Stimulated activated naive CD4-positive, alpha-beta T cell (primary cell): ENCODE data around the gene CEP85.

Source experiments
- DNase-seq, 6 experiments: peaks; one replicate each; lab custom pipeline; 2025; lab: John Stamatoyannopoulos, UW

CEP85 gene

DNA sequence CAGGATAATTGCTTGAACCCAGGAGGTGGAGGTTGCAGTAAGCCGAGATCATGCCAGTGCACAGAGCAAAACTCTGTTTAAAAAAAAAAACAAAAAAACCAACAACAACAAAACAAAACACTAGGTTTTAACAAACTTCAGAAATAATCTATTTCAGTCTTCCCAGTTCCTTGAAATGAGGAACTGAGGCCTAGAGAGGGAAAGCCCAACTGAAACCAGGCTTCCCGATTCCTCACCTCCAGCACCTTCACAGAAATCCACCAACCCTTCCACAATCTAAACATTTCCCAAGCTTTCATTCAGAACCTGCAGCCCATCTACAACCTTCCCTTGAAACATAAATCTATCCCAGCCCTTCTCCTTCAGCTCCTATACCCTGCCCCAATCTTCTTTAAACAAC is 83.1 kb downstream of the CEP85 start:
- DNase-seq: no peak

DNA sequence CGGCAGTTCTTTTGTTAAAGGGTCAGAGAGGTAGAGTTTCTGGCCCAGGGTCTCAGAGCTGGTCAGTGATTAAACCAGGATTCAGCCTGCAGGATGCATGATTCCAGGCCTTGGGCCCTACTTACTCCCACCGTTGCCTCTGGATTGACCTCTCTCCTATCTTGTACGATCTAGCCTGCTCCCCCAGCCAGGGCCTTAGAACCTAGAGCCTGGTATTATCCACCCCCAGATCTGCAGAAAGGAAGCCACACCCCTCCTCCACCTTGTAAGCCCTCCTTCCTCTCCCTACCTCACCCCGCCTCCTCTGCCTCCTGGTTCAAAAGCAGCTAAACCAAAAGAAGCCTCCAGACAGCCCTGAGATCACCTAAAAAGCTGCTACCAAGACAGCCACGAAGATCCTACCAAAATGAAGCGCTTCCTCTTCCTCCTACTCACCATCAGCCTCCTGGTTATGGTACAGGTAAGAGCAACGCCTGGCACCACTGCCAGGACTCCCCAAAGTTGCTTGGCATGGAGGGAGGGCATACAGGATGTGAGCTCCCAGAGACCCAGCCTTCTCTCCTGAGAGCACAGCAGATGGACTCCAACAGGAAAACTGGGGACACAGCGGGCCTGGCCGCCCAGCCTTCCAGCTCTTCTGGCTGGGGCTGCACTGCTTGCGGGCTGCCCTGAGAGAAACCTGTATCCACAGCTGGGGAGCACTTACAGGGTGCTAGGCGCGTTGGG is 83.8 kb downstream of the CEP85 start, which contains the start of gene CD52:
TSS of gene CD52 (plus strand) at position 347 of the 726 bp plus-strand sequence. CDS start at position 407, 60 bp downstream.
- peak; percentile 61 to 82 (median 74) for DNase-seq

DNA sequence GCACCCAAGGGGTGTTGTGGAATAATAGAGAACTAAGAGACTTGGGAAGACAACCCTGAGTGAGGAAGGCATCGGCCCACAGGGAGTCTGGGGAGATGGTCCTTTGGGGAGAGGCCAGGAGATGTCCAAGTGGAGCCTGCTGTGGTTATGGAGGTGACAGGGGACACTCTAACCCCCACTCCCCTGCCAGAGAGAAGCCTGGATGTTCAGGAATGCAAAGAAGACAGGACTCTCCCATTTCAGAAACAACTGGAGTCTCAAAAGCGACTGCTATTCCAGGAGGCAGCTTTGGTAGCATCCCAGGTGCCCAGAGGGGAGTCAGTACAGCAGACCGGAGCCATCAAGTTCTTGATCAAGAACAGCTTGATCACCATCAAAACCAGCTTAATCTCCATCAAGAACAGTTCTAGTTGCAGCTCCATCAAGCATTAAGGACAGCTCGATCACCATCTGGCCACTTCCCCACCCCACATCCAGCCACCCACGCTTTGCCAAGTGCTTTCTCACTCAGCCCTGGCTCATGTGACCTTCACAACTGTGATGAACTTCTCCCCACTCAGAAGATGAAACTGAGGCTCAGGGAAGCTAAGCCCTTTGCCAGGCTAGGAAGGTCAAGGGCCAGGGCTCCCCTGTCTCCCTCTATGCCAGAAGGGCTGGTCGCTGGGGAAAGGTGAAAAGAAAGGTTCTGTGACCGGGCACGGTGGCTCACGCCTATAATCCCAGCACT is 84.5 kb downstream of the CEP85 start:
- no peak for DNase-seq

DNA sequence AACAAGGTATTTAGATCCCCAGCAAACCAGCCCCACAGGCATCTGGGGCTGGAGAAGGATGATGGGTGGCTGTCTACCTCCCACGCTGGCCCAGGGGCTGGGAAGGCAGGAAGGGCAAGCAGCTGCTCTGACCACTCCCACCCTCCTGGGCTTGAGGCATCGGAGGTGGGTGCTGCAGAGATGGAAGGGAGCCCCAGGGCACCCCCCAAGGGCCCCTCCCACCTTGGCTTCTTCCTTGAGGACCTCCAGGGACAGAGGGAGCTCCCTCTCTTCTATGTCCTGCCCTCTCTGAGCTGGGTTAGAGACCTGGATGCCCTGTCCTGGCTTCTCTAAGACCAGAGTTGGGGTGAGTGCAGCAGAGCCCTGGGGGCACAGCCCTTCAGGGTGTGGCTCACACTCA is 86.9 kb downstream of the CEP85 start:
- DNase-seq: no peak

DNA sequence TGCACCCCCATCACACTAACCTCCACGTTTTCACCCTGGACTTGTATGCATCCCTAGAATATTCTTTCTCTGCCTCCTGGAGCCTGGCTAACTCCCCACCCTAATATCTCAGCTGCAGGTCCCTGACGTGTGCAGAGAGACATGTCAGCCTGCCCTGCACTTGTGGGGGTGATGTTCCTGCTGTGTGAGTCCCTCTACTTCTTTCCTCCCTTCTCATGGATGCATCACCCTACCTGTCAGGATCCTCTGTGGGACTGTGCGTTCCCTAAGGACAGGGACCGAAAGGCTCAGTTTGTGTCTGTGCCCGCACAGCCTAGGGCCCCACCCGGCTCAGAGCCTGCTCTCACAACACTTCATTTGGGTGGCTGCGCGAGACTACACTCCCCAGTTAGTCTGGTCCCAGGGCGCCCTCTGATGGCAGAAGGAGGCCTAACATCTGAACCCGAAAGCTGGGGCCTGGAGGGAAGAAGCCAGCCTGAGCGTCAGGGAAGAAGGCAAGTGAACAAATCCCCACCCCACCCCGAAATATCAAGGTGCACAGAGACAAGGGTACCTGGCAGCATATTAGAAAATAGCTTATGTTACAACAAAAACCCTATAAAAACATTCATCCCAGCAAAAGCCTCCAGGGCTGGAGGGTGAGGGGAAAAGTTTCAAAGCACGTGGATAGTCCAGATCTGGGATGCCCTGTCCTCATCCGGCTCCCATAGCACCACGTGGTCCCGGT is 87.5 kb downstream of the CEP85 start:
- DNase-seq: peak; percentile 81 to 95 (median 92)

DNA sequence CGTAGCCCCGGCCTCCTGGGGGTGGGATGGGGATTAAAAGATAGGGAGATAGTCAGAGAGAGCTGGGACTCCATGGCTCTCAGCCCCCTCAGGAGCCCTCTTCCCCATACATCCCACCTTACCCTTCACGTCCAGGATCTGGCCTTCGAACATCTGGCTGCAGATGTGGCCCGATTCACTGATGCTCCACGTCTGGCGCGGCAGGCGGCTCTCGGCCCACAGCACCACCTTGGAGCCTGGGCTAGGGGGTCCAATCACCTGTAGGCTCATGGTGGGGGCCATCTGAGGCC is 88.0 kb downstream of the CEP85 start:
- DNase-seq: no peak

DNA sequence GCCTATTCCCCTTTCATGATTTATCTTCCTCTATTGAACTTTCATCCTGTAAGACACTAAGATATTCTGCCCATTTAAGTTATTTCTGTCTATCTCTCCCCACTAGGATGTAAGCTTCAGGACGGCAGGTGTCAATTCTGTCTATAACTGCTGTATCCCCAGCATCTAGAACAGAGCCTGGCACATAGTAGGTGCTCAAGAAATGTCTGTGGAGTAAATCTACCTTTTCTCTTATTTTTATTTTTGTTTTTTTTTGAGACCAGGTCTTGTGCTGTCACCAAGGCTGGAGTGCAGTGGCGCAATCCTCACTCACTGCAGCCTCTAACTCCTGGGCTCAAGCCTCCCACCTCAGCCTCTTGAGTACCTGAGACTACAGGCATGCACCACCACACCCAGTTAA is 89.4 kb downstream of the CEP85 start:
- no peak for DNase-seq

DNA sequence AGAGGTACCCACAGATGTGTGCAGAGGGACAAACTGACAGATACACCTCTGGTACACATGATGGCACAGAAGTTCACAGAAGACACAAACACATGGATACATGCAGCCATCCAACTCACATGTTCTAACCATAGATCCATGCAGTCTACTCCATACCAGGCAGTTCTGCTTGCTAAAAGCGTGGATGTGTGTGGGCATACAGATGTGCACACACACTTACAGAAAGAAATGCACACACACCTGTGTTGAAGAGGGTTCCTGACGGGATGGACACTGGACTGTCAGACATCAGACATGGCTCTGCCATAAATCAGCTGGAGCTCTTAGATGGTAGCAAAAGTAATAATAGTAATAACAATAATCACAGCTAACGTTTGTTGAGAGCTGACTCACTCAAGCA is 90.5 kb downstream of the CEP85 start:
- no peak for DNase-seq

DNA sequence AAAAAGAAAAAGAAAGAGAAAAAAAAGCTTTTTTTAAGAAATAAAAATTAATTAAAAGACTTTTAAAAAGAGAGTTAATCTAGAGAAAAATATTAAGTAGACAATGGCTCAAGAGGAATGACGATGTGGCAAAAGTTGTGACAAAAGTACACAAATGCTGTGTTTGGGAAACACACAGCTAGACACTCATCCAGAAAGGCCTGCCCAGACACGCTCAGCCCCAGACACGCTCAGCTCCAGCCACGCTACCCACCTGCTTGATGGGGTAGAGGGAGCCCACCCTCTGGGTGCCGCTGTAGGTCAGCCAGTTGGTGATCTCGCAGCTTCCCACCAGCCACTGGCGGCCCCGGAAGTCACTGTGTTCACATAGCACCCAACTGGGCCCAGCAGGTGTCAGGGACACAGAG is 94.0 kb downstream of the CEP85 start:
- no peak for DNase-seq
